ENCODE results near the gene MYZAP. TPM values are rescaled to one million over a fixed set of nuclear protein-coding genes. Genes with fewer than 3 reads are reported as not detected.

The MYZAP gene
- total and polyA plus RNA-seq, 3 donors from 2014 or later, result 3.3 to 6.8 (median 5.6) TPM

GRCh38 chr15:57551715-57552677 lies 39.7 kb upstream of the MYZAP start:
- Histone ChIP-seq H3K4me3 (no peak overlapping the region), H3K27me3 (no peaks in the 10 kb centered on the region), H3K4me1 (peaks cover 8% of the 10 kb centered on the region), H3K36me3 (ENCODE audit: low read depth, missing control alignments) (no peaks in the 10 kb centered on the region), H3K27ac (no peak overlapping the region), H3K9me3 (no peaks in the 10 kb centered on the region)
- WGBS, 2 donors, result 57 to 67% methylated on average over 16 of the region's 16 CpGs
- no peak for TF ChIP-seq CTCF (IDR thresholded peaks at IDR 0.05)
- DNase-seq, result no peak
- intact Hi-C loops (cut with DNase I; ENCODE audit: low total_unique reads), result loop anchor here (10.0 kb wide), 1 partner anchor 313 kb away; no protein-coding TSS in a partner anchor

GRCh38 chr15:57552678-57553334 lies 38.9 kb upstream of the MYZAP start:
- peaks cover 8% of the 10 kb centered on the region for H3K4me1 ChIP-seq
- intact Hi-C loops (cut with DNase I; ENCODE audit: low total_unique reads), result loop anchor here (10.0 kb wide), 1 partner anchor 312 kb away; no protein-coding TSS in a partner anchor
- 89 to 92% methylated on average over 7 to 8 of the region's 8 CpGs for WGBS, 2 donors

GRCh38 chr15:57553526-57553925 lies 38.2 kb upstream of the MYZAP start:
- Histone ChIP-seq H3K27ac (no peak overlapping the region), H3K4me3 (no peak overlapping the region), H3K9me3 (no peaks in the 10 kb centered on the region), H3K36me3 (ENCODE audit: low read depth, missing control alignments) (no peaks in the 10 kb centered on the region), H3K4me1 (peaks cover 8% of the 10 kb centered on the region), H3K27me3 (no peaks in the 10 kb centered on the region)
- DNase-seq, result no peak
- 83 to 99% methylated on average over 5 of the region's 5 CpGs for WGBS, 2 donors
- no peak for TF ChIP-seq POLR2A (IDR thresholded peaks at IDR 0.05)
- TF ChIP-seq CTCF (IDR thresholded peaks at IDR 0.05), result no peak
- intact Hi-C loops (cut with DNase I; ENCODE audit: low total_unique reads), result loop anchor here (10.0 kb wide), 1 partner anchor 311 kb away; no protein-coding TSS in a partner anchor

More at GRCh38 chr15:57552678-57553334, 38.9 kb upstream of the MYZAP start:
- Histone ChIP-seq H3K27ac (no peak overlapping the region), H3K36me3 (ENCODE audit: low read depth, missing control alignments) (no peaks in the 10 kb centered on the region), H3K27me3 (no peaks in the 10 kb centered on the region), H3K4me3 (no peak overlapping the region), H3K9me3 (no peaks in the 10 kb centered on the region)
- TF ChIP-seq CTCF (IDR thresholded peaks at IDR 0.05) (no peak), POLR2A (IDR thresholded peaks at IDR 0.05) (no peak)
- no peak for DNase-seq

- DNase-seq, result no peak
- Histone ChIP-seq H3K27ac (peak overlapping the region; percentile 15 to 34), H3K9me3 (no peaks in the 10 kb centered on the region), H3K36me3 (ENCODE audit: low read depth, missing control alignments) (no peaks in the 10 kb centered on the region), H3K27me3 (no peaks in the 10 kb centered on the region), H3K4me3 (no peak overlapping the region), H3K4me1 (peaks cover 8% of the 10 kb centered on the region)
- intact Hi-C loops (cut with DNase I; ENCODE audit: low total_unique reads), result loop anchor here (10.0 kb wide), 1 partner anchor 311 kb away; no protein-coding TSS in a partner anchor
- TF ChIP-seq CTCF (IDR thresholded peaks at IDR 0.05) (no peak), POLR2A (IDR thresholded peaks at IDR 0.05) (no peak)
- WGBS, 2 donors, result 59 to 60% methylated on average over 9 to 10 of the region's 10 CpGs
Measured at GRCh38 chr15:57554063-57554811, 37.5 kb upstream of the MYZAP start.
